H1 (cell line): ENCODE results near the gene AK6. TPM values are rescaled to one million over a fixed set of nuclear protein-coding genes. Genes with fewer than 3 reads are reported as not detected.

Source experiments
- CTCF ChIA-PET: fragments of 300-600 bp; sonication (Branson Sonifier 250); formaldehyde crosslinking; loops from one replicate; lab custom pipeline; 2021; ENCODE audit not compliant: partially characterized antibody; lab: Charles Lee
- POLR2A ChIA-PET: fragments of 300-600 bp; sonication (Branson Sonifier 250); formaldehyde crosslinking; loops from one replicate; lab custom pipeline; 2021; ENCODE audit warnings: inconsistent platforms; ENCODE audit not compliant: partially characterized antibody; lab: Charles Lee
- DNase-seq, 2 experiments: peaks; one replicate each; pipeline versions ENCODE4 v3.0.0 to v3.0.0-alpha.2; 2010 to 2022; ENCODE audit warnings: low spot score in 2 of 2, low read depth in 1 of 2, mixed read lengths in 1 of 2
- FAIRE-seq: peaks from 2 replicates; lab custom pipeline; 2011; peaks lifted over from hg19 to GRCh38; lab: Jason Lieb, UNC
- H2AFZ ChIP-seq: 2 replicates; pipeline ENCODE4 v1.8.1; 2012; ENCODE audit warnings: low read length, inconsistent platforms
- H2AK5ac ChIP-seq: 2 replicates; pipeline ENCODE4 v1.6.1; 2013; ENCODE audit warnings: low read depth, low read length
- H2BK120ac ChIP-seq: replicated peaks from 2 replicates; pipeline ENCODE3; 2013; ENCODE audit warnings: low read depth, low read length, inconsistent platforms
- H2BK12ac ChIP-seq: 2 replicates; pipeline ENCODE4 v1.6.1; 2013; ENCODE audit warnings: low read depth, low read length
- H2BK15ac ChIP-seq: 2 replicates; pipeline ENCODE4 v1.6.1; 2013; ENCODE audit warnings: low read length
- H2BK20ac ChIP-seq: 2 replicates; pipeline ENCODE4 v1.6.1; 2013; ENCODE audit warnings: low read length
- H2BK5ac ChIP-seq: 2 replicates; pipeline ENCODE4 v1.6.1; 2013; ENCODE audit warnings: low read depth, low read length
- H3K14ac ChIP-seq: 2 replicates; pipeline ENCODE4 v1.6.1; 2013; ENCODE audit warnings: inconsistent platforms; ENCODE audit not compliant: insufficient read length
- H3K18ac ChIP-seq: 2 replicates; pipeline ENCODE4 v1.6.1; 2013; ENCODE audit warnings: low read length; ENCODE audit errors: extremely low read depth
- H3K23ac ChIP-seq: 2 replicates; pipeline ENCODE4 v1.6.1; 2013; ENCODE audit warnings: inconsistent platforms; ENCODE audit not compliant: insufficient read length
- H3K23me2 ChIP-seq: 2 replicates; pipeline ENCODE4 v1.6.1; 2013; ENCODE audit warnings: low read depth, low read length
- H3K27ac ChIP-seq: 2 replicates; pipeline ENCODE4 v1.6.1; 2011; ENCODE audit warnings: low read depth, low read length, inconsistent platforms
- H3K27me3 ChIP-seq, 4 experiments: replicated peaks in 1 of 4; 1 replicate in 1 of 4; 2 replicates in 3 of 4; pipeline versions ENCODE4 v1.6.1 to v1.8.1; 2011 to 2013; ENCODE audit warnings: low read length in 3 of 4, mild to moderate bottlenecking in 3 of 4, inconsistent platforms in 2 of 4, mixed read lengths in 2 of 4, moderate library complexity in 1 of 4; ENCODE audit not compliant: control insufficient read depth in 3 of 4, insufficient read depth in 3 of 4; ENCODE audit errors: extremely low read depth in 1 of 4
- H3K36me3 ChIP-seq, 4 experiments: 2 replicates each; pipeline versions ENCODE4 v1.6.1 to v1.8.1; 2011 to 2013; ENCODE audit warnings: mild to moderate bottlenecking in 4 of 4, low read length in 3 of 4, moderate library complexity in 2 of 4, control low read depth in 1 of 4, inconsistent platforms in 1 of 4; ENCODE audit not compliant: insufficient read depth in 4 of 4, control insufficient read depth in 2 of 4
- H3K4ac ChIP-seq: replicated peaks from 2 replicates; pipeline ENCODE3; 2013; ENCODE audit warnings: low read length, low read depth, mixed read lengths, inconsistent platforms; ENCODE audit not compliant: insufficient read length
- H3K4me1 ChIP-seq, 4 experiments: replicated peaks in 1 of 4; 1 replicate in 1 of 4; 2 replicates in 3 of 4; pipeline versions ENCODE4 v1.6.1 to v1.8.1; 2011 to 2013; ENCODE audit warnings: low read length in 3 of 4, inconsistent platforms in 2 of 4, mixed read lengths in 1 of 4; ENCODE audit not compliant: insufficient read depth in 4 of 4, control insufficient read depth in 3 of 4
- H3K4me2 ChIP-seq, 2 experiments: 2 replicates each; pipeline versions ENCODE4 v1.6.1 to v1.8.1; 2011 to 2013; ENCODE audit warnings: low read depth in 2 of 2, low read length in 2 of 2, control low read depth in 1 of 2, inconsistent platforms in 1 of 2, mild to moderate bottlenecking in 1 of 2; ENCODE audit not compliant: insufficient read depth in 1 of 2
- H3K4me3 ChIP-seq, 4 experiments: fragments of 200-600, 300-600 bp in 1 of 4; sonication (generic), shearing (Covaris generic), sonication (Bioruptor Twin) in 1 of 4; 2 replicates each; pipeline versions ENCODE4 v1.5.1 to v1.8.1; 2011 to 2016; ENCODE audit warnings: low read length in 4 of 4, low read depth in 3 of 4, control low read depth in 2 of 4, inconsistent platforms in 2 of 4, mild to moderate bottlenecking in 2 of 4, mixed read lengths in 1 of 4, moderate library complexity in 1 of 4; ENCODE audit not compliant: insufficient read depth in 2 of 4; ENCODE audit errors: extremely low read depth in 1 of 4
- H3K56ac ChIP-seq: replicated peaks from 2 replicates; pipeline ENCODE3; 2013; ENCODE audit warnings: low read depth, mild to moderate bottlenecking, mixed read lengths, low read length, inconsistent platforms; ENCODE audit not compliant: insufficient read length
- H3K79me1 ChIP-seq: 2 replicates; pipeline ENCODE4 v1.6.1; 2013; ENCODE audit warnings: low read depth, low read length, control low read depth
- H3K79me2 ChIP-seq, 2 experiments: 2 replicates each; pipeline versions ENCODE4 v1.6.1 to v1.8.1; 2012 to 2013; ENCODE audit warnings: low read length in 2 of 2, mild to moderate bottlenecking in 2 of 2, inconsistent platforms in 1 of 2; ENCODE audit not compliant: insufficient read depth in 2 of 2, control insufficient read depth in 1 of 2
- H3K9ac ChIP-seq, 4 experiments: replicated peaks in 1 of 4; 1 replicate in 1 of 4; 2 replicates in 3 of 4; pipeline versions ENCODE4 v1.6.1 to v1.8.1; 2011 to 2013; ENCODE audit warnings: low read depth in 3 of 4, low read length in 3 of 4, control low read depth in 2 of 4, mild to moderate bottlenecking in 2 of 4, moderate library complexity in 2 of 4, inconsistent platforms in 1 of 4; ENCODE audit errors: extremely low read depth in 1 of 4
- H3K9me3 ChIP-seq, 2 experiments: 2 replicates each; pipeline versions ENCODE4 v1.6.1 to v1.8.1; 2012 to 2013; ENCODE audit warnings: mild to moderate bottlenecking in 2 of 2, moderate library complexity in 2 of 2, control low read depth in 1 of 2, inconsistent platforms in 1 of 2, low read depth in 1 of 2, low read length in 1 of 2, mixed read lengths in 1 of 2; ENCODE audit not compliant: insufficient read depth in 2 of 2
- H4K20me1 ChIP-seq, 2 experiments: replicated peaks in 1 of 2; 2 replicates each; pipeline versions ENCODE3 to v1.8.1; 2011 to 2013; ENCODE audit warnings: inconsistent platforms in 2 of 2, low read length in 2 of 2, mild to moderate bottlenecking in 1 of 2; ENCODE audit not compliant: insufficient read depth in 2 of 2, control insufficient read depth in 1 of 2
- H4K5ac ChIP-seq: 2 replicates; pipeline ENCODE4 v1.6.1; 2013; ENCODE audit warnings: low read length, low read depth, mixed read lengths, inconsistent platforms; ENCODE audit not compliant: insufficient read length
- H4K8ac ChIP-seq: 2 replicates; pipeline ENCODE4 v1.8.0; 2013; ENCODE audit warnings: mild to moderate bottlenecking, moderate library complexity, low read length, inconsistent platforms; ENCODE audit not compliant: insufficient read depth; ENCODE audit errors: extremely low read depth
- H4K91ac ChIP-seq: replicated peaks from 2 replicates; pipeline ENCODE3; 2013; ENCODE audit warnings: low read length, mixed read lengths, inconsistent platforms; ENCODE audit not compliant: insufficient read length
- BCL11A ChIP-seq, 2 experiments: IDR thresholded peaks; one replicate each; pipeline ENCODE4 v1.6.1; 2011; ENCODE audit warnings: low read depth in 2 of 2, low read length in 2 of 2, mild to moderate bottlenecking in 2 of 2
- GTF2F1 ChIP-seq: IDR thresholded peaks from 2 replicates; pipeline ENCODE4 v1.6.1; 2012; ENCODE audit warnings: low read depth, low read length, improper control_type of control experiment, borderline replicate concordance
- JUND ChIP-seq: IDR thresholded peaks from 2 replicates; pipeline ENCODE4 v1.6.1; 2011; ENCODE audit warnings: mild to moderate bottlenecking, improper control_type of control experiment, low read length
- KDM4A ChIP-seq: IDR thresholded peaks from one replicate; pipeline ENCODE4 v1.7.1; 2012; ENCODE audit warnings: low read depth, mild to moderate bottlenecking, moderate library complexity, low read length, inconsistent platforms; ENCODE audit not compliant: severe bottlenecking
- NANOG ChIP-seq: IDR thresholded peaks from 2 replicates; pipeline ENCODE4 v1.6.1; 2011; ENCODE audit warnings: low read length, low read depth, mild to moderate bottlenecking, inconsistent platforms; ENCODE audit not compliant: insufficient read depth, poor library complexity, severe bottlenecking
- RAD21 ChIP-seq, 2 experiments: IDR thresholded peaks in 1 of 2; conservative IDR thresholded peaks in 1 of 2; 2 replicates each; pipeline ENCODE4 v1.6.1; 2011; ENCODE audit warnings: low read depth in 2 of 2, low read length in 2 of 2, improper control_type of control experiment in 1 of 2, inconsistent platforms in 1 of 2, mild to moderate bottlenecking in 1 of 2, moderate library complexity in 1 of 2
- SIRT6 ChIP-seq: IDR thresholded peaks from one replicate; pipeline ENCODE4 v1.7.1; 2012; ENCODE audit warnings: low read length, inconsistent platforms
- SIX5 ChIP-seq: IDR thresholded peaks from 2 replicates; pipeline ENCODE4 v1.6.1; 2011; ENCODE audit warnings: mild to moderate bottlenecking, low read depth, low read length
- SP4 ChIP-seq: IDR thresholded peaks from 2 replicates; pipeline ENCODE4 v1.6.1; 2012; ENCODE audit warnings: low read length, inconsistent platforms
- TAF1 ChIP-seq: IDR thresholded peaks from 2 replicates; pipeline ENCODE4 v1.6.1; 2011; ENCODE audit warnings: mild to moderate bottlenecking, low read depth, low read length
- TCF12 ChIP-seq: IDR thresholded peaks from 2 replicates; pipeline ENCODE4 v1.6.1; 2011; ENCODE audit warnings: low read depth, mild to moderate bottlenecking, low read length
- YY1 ChIP-seq: IDR thresholded peaks from 2 replicates; pipeline ENCODE4 v1.6.1; 2011; ENCODE audit warnings: low read depth, mild to moderate bottlenecking, low read length
- WGBS, 2 experiments: shearing (Covaris generic) in 1 of 2; methylation state at CpG; one replicate each; pipeline versions ENCODE4 v1.1.6 to v1.1.7; 2013 to 2015; ENCODE audit warnings: low lambda C conversion rate in 2 of 2, mixed read lengths in 2 of 2, inconsistent platforms in 1 of 2, low coverage in 1 of 2, missing lambda C conversion rate in 1 of 2; ENCODE audit not compliant: insufficient replicate concordance in 2 of 2, insufficient coverage in 1 of 2, insufficient read length in 1 of 2; ENCODE audit errors: extremely low coverage in 1 of 2, missing lambda C conversion rate in 1 of 2; 5-methylcytosine and 5-hydroxymethylcytosine counted together
- polyA plus RNA-seq, 7 experiments: library from polyadenylated mRNA; depleted of rRNA in 3 of 7; stranded (reverse) in 5 of 7; unstranded in 2 of 7; fragments of >200 nt in 5 of 7; fragments of 200-250 nt in 2 of 7; gene quantifications; 1 replicate in 5 of 7; 2 replicates in 1 of 7; 4 replicates in 1 of 7; pipeline versions ENCODE4 v1.2.1 to v1.2.3, GENCODE V29; 2011 to 2013; ENCODE audit warnings: missing spikeins in 2 of 7, mixed read lengths in 2 of 7
- total RNA-seq: library from RNA; stranded (reverse); fragmentation: NEBNext Ultra II Directional; extraction: Animal tissue kit (Norgen Biotek cat#: 25700); gene quantifications from 2 replicates; pipeline ENCODE4 v1.2.1, GENCODE V29; 2021
- TF ChIP-seq, protein P1 (sequence below): IDR thresholded peaks from 2 replicates; pipeline ENCODE4 v1.6.1; 2012; ENCODE audit warnings: inconsistent platforms

AK6 gene
- total and polyA plus RNA-seq, 2 of the 8 experiments (the other 6 are each of a cell fraction or from before 2014, with no cell fraction given) = 22.5 to 51.2 TPM

DNA sequence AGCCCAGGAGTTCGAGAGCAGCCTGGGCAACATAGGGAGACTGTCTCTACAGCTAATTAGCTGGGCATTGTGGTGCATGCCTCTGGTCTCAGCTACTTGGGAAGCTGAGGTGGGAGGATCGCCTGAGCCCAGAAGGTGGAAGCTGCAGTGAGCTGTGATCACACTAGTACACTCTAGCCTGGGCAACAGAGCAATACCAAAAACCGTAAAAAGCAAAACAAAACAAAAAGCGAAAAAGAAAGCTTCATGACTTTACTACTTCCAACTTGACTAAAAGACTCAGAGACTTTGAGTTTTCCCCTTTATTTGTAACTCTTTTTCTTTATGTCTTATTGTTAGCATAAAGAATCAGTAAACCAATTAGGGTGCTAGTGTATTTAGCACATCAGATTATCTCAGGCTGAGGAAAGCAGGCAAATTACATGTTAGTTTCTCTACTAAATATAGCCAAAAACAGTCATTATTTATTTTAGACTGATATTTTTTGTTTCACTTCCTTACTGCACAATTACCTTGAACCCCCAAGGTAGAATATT, 5.7 kb upstream of the AK6 start:
- 95% methylated on average over 4 of the region's 4 CpGs; no CpG with 5 or more reads in 1 of the 2 experiments for WGBS, 2 experiments
- H3K79me2 ChIP-seq = peaks cover 3 to 22% of the 10 kb centered on the region in 2 experiments; a peak in 3 of 4 replicates
- no peak overlapping the region for H4K5ac ChIP-seq
- no peak overlapping the region for H3K9ac ChIP-seq
- H3K36me3 ChIP-seq = peaks cover 3 to 38% (median 7%) of the 10 kb centered on the region in 4 experiments
- no peak overlapping the region for H3K18ac ChIP-seq
- no peak overlapping the region for H2BK12ac ChIP-seq
- no peaks in the 10 kb centered on the region; the same call in 1 of the 2 replicates for H3K23me2 ChIP-seq
- H3K56ac ChIP-seq = no peak overlapping the region
- POLR2A ChIA-PET = no interaction called here
- no peak for TF ChIP-seq YY1
- TF ChIP-seq SIRT6 = no peak
- TF ChIP-seq NANOG = no peak
- TF ChIP-seq, protein P1, sequence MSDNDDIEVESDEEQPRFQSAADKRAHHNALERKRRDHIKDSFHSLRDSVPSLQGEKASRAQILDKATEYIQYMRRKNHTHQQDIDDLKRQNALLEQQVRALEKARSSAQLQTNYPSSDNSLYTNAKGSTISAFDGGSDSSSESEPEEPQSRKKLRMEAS = no peak
- no peak for TF ChIP-seq SP4
- TF ChIP-seq SIX5 = no peak
- TF ChIP-seq RAD21 (IDR thresholded peaks at IDR 0.05 in 1 of 2, conservative IDR thresholded peaks at IDR 0.05 in 1 of 2; ENCODE audit: low read depth in 2 of 2, low read length in 2 of 2) = no peak
- no peak for TF ChIP-seq TAF1
- TF ChIP-seq JUND = no peak
- TF ChIP-seq KDM4A = no peak
- no peak for TF ChIP-seq BCL11A (IDR thresholded peaks at IDR 0.05; ENCODE audit: low read depth in 2 of 2, low read length in 2 of 2)
- TF ChIP-seq GTF2F1 = no peak
- no peak for TF ChIP-seq TCF12
- 0 out of 7 replicates have a peak, but pooled peaks cover 0 to 3% (median 0%) of the 10 kb centered on the region in 4 experiments for H3K4me1 ChIP-seq
- H2BK120ac ChIP-seq = no peak overlapping the region
- FAIRE-seq (no peak), DNase-seq (no peak)
- H3K27ac ChIP-seq = no peak overlapping the region
- H3K4me3 ChIP-seq = no peak overlapping the region
- H2AK5ac ChIP-seq = no peak overlapping the region
- H2BK15ac ChIP-seq = no peak overlapping the region
- no peak overlapping the region for H4K91ac ChIP-seq
- H2BK20ac ChIP-seq = no peak overlapping the region
- no peak overlapping the region for H3K4me2 ChIP-seq
- H3K4ac ChIP-seq = no peak overlapping the region
- no peak overlapping the region for H2BK5ac ChIP-seq
- no peak overlapping the region for H3K23ac ChIP-seq
- no peaks in the 10 kb centered on the region for H3K9me3 ChIP-seq
- H4K8ac ChIP-seq = no peak overlapping the region
- H2AFZ ChIP-seq = no peak overlapping the region
- H3K14ac ChIP-seq = no peak overlapping the region
- H4K20me1 ChIP-seq = no peaks in the 10 kb centered on the region
- H3K27me3 ChIP-seq = no peaks in the 10 kb centered on the region
- CTCF ChIA-PET = no interaction called here
- H3K79me1 ChIP-seq = no peaks in the 10 kb centered on the region
